OCI-LY3 (cell line): Measurements from ENCODE around the gene ZNF432.

ENCODE experiments used
- H2AFZ ChIP-seq: fragments of 200-600, 300-600 bp; shearing (Covaris generic); 2 replicates; pipeline ENCODE4 v1.6.0; 2014; ENCODE audit warnings: antibody characterized with exemption, low read depth, low read length
- H3K27ac ChIP-seq: fragments of 200-600, 300-600 bp; sonication (generic); 2 replicates; pipeline ENCODE4 v1.5.1; 2014; ENCODE audit warnings: mild to moderate bottlenecking, low read length, moderate library complexity, mixed read lengths
- H3K27me3 ChIP-seq: fragments of 200-600, 300-600 bp; sonication (generic); 2 replicates; pipeline ENCODE4 v1.6.1; 2014; ENCODE audit warnings: low read depth, low read length, mixed read lengths
- H3K36me3 ChIP-seq: fragments of 200-600, 300-600 bp; sonication (generic); replicated peaks from 2 replicates; pipeline ENCODE3; 2014; ENCODE audit warnings: low read depth, low read length, mixed read lengths
- H3K4me1 ChIP-seq: fragments of 300-600, 200-600 bp; sonication (generic); 2 replicates; pipeline ENCODE4 v1.6.1; 2014; ENCODE audit warnings: low read length, mixed read lengths
- H3K4me2 ChIP-seq: fragments of 200-600, 300-600 bp; sonication (generic); 2 replicates; pipeline ENCODE4 v1.6.1; 2014; ENCODE audit warnings: low read length, mixed read lengths
- H3K4me3 ChIP-seq: fragments of 300-600, 200-600 bp; sonication (generic); 2 replicates; pipeline ENCODE4 v1.5.1; 2014; ENCODE audit warnings: antibody characterized with exemption, mild to moderate bottlenecking, low read length, moderate library complexity
- H3K79me2 ChIP-seq: fragments of 300-600, 200-600 bp; shearing (Covaris generic); 2 replicates; pipeline ENCODE4 v1.6.1; 2014; ENCODE audit warnings: mild to moderate bottlenecking, low read length, mixed read lengths
- H3K9ac ChIP-seq: fragments of 300-600, 200-600 bp; shearing (Covaris generic); 2 replicates; pipeline ENCODE4 v1.6.0; 2014; ENCODE audit warnings: mild to moderate bottlenecking, low read length, moderate library complexity
- H3K9me3 ChIP-seq: fragments of 200-600, 300-600 bp; shearing (Covaris generic); 2 replicates; pipeline ENCODE4 v1.6.1; 2014; ENCODE audit warnings: low read length, mixed read lengths; ENCODE audit not compliant: insufficient read depth
- H4K20me1 ChIP-seq: fragments of 200-600, 300-600 bp; sonication (generic); 2 replicates; pipeline ENCODE4 v1.6.1; 2016; ENCODE audit warnings: low read length, mixed read lengths; ENCODE audit not compliant: insufficient read depth
- CTCF ChIP-seq: fragments of 200-600, 300-600 bp; sonication (generic); IDR thresholded peaks from 2 replicates; pipeline ENCODE4 v1.5.1; 2014; ENCODE audit warnings: antibody characterized with exemption, low read length, low read depth
- EZH2phosphoT487 ChIP-seq: fragments of 200-600 bp; shearing (Covaris generic); IDR thresholded peaks from 2 replicates; pipeline ENCODE4 v1.6.1; 2018; ENCODE audit warnings: antibody characterized with exemption, mixed run types, low read depth

ZNF432 gene

GRCh38 chr19:52020506-52020905 lies 28.1 kb downstream of the ZNF432 start:
- Histone ChIP-seq H3K36me3 (peaks cover 93% of the 10 kb centered on the region), H3K27me3 (no peaks in the 10 kb centered on the region), H4K20me1 (no peaks in the 10 kb centered on the region), H3K4me2 (no peak overlapping the region), H3K4me1 (no peaks in the 10 kb centered on the region), H3K27ac (no peak overlapping the region), H3K79me2 (peaks cover 8% of the 10 kb centered on the region), H3K4me3 (no peak overlapping the region), H3K9me3 (peaks cover 63% of the 10 kb centered on the region), H2AFZ (no peak overlapping the region), H3K9ac (no peak overlapping the region)
- TF ChIP-seq CTCF (no peak), EZH2phosphoT487 (no peak)

- Histone ChIP-seq H3K27ac (no peak overlapping the region), H3K9me3 (peaks cover 33% of the 10 kb centered on the region)
Measured at GRCh38 chr19:52010674-52011073, 38.0 kb downstream of the ZNF432 start.

GRCh38 chr19:52007806-52008557 lies 40.7 kb downstream of the ZNF432 start, which contains the start of gene ZNF615:
TSS of gene ZNF615 (minus strand) at chr19:52008211. CDS start at chr19:52003711, 4,500 bp downstream.
- Histone ChIP-seq H3K36me3 (peaks cover 56% of the 10 kb centered on the region), H3K79me2 (peaks cover 9% of the 10 kb centered on the region), H3K27ac (peak within 1 kb of the TSS; percentile 51), H3K4me2 (peak within 1 kb of the TSS; percentile 92), H2AFZ (peak within 1 kb of the TSS; percentile 100), H4K20me1 (no peaks in the 10 kb centered on the region), H3K4me3 (peak within 1 kb of the TSS; percentile 90), H3K9me3 (peaks cover 25% of the 10 kb centered on the region), H3K27me3 (no peaks in the 10 kb centered on the region), H3K4me1 (peaks cover 8% of the 10 kb centered on the region), H3K9ac (peak within 1 kb of the TSS; percentile 80)
- no peak for TF ChIP-seq CTCF
- TF ChIP-seq EZH2phosphoT487: no peak

More at GRCh38 chr19:52010674-52011073, 38.0 kb downstream of the ZNF432 start:
- Histone ChIP-seq H3K36me3 (peaks cover 61% of the 10 kb centered on the region), H4K20me1 (no peaks in the 10 kb centered on the region), H3K4me3 (no peak overlapping the region), H3K4me2 (no peak overlapping the region), H3K9ac (no peak overlapping the region), H3K4me1 (peaks cover 8% of the 10 kb centered on the region), H3K79me2 (peaks cover 9% of the 10 kb centered on the region), H2AFZ (no peak overlapping the region), H3K27me3 (no peaks in the 10 kb centered on the region)
- TF ChIP-seq EZH2phosphoT487 (no peak), CTCF (no peak)

GRCh38 chr19:52007451-52007805 lies 41.2 kb downstream of the ZNF432 start:
- H3K4me1 ChIP-seq: peaks cover 8% of the 10 kb centered on the region
- peak overlapping the region; percentile 100 for H2AFZ ChIP-seq
- H4K20me1 ChIP-seq: no peaks in the 10 kb centered on the region
- H3K9me3 ChIP-seq: peaks cover 25% of the 10 kb centered on the region
- TF ChIP-seq EZH2phosphoT487: no peak
- no peak for TF ChIP-seq CTCF
- peak overlapping the region; percentile 90 for H3K4me3 ChIP-seq
- peaks cover 53% of the 10 kb centered on the region for H3K36me3 ChIP-seq
- H3K27ac ChIP-seq: no peak overlapping the region
- H3K27me3 ChIP-seq: no peaks in the 10 kb centered on the region
- peak overlapping the region; percentile 92 for H3K4me2 ChIP-seq
- peak overlapping the region; percentile 80 for H3K9ac ChIP-seq
- peaks cover 9% of the 10 kb centered on the region for H3K79me2 ChIP-seq
